ENCODE data around the gene R3HCC1L.

DNA sequence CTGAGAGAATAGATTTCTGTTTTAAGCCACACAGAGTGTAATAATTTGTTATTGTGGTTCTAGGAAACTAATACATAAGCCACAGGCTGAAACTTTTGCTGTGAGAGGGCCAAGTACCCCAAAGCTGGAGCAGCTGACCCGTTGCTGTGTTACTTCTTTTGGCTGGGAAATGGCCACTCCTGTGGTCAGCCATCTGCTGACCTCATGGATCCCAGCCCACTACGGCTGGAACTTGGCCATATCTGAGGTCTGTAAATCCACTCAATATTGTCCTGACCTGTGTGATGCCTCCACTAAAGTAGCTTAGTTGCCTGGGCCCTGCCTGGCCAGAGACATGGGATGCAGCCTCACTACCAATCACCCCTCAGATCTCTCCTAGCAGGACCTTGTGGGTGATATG lies 151.0 kb downstream of the R3HCC1L start:
- TF ChIP-seq, protein P1, sequence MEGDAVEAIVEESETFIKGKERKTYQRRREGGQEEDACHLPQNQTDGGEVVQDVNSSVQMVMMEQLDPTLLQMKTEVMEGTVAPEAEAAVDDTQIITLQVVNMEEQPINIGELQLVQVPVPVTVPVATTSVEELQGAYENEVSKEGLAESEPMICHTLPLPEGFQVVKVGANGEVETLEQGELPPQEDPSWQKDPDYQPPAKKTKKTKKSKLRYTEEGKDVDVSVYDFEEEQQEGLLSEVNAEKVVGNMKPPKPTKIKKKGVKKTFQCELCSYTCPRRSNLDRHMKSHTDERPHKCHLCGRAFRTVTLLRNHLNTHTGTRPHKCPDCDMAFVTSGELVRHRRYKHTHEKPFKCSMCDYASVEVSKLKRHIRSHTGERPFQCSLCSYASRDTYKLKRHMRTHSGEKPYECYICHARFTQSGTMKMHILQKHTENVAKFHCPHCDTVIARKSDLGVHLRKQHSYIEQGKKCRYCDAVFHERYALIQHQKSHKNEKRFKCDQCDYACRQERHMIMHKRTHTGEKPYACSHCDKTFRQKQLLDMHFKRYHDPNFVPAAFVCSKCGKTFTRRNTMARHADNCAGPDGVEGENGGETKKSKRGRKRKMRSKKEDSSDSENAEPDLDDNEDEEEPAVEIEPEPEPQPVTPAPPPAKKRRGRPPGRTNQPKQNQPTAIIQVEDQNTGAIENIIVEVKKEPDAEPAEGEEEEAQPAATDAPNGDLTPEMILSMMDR (IDR thresholded peaks at IDR 0.05; ENCODE audit: poor library complexity): no peak
- TF ChIP-seq EZH2 (IDR thresholded peaks at IDR 0.05; ENCODE audit: borderline replicate concordance): no peak
- TF ChIP-seq EZH2phosphoT487 (IDR thresholded peaks at IDR 0.05; ENCODE audit: low read depth, severe bottlenecking, unreplicated experiment): no peak
